ENCODE results near the gene EHMT1. TPM values are rescaled to one million over a fixed set of nuclear protein-coding genes. Genes with fewer than 3 reads are reported as not detected.
A peak's percentile ranks its signal among the peaks of the same experiment; 100 is the strongest.

The EHMT1 gene
- total and polyA plus RNA-seq, 9 of the 15 experiments (the other 6 are each of a cell fraction or from before 2014, with no cell fraction given), result 2.2 to 76.0 (median 36.4) TPM

DNA sequence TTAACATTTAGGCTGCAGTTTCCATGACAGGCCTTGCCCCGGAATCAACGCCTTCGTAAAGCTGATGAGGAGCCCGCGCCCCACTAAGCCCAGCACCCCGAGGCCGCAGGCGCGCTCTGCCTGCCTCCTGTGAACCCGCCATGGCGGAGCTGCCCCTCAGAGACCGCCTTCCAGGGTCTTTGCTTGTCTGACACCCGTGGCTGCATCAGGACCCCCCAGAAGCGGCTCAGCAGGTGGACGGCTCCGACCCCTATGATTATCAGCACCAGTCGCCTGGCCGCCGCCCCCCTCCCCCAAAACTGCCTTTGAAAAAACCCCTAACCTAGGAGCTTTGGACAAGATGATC is 39.6 kb upstream of the EHMT1 start (continued):
- TF ChIP-seq ZNF217 (CRISPR knock-in tag; IDR thresholded peaks at IDR 0.05) (no peak), SRSF1 (IDR thresholded peaks at IDR 0.05; ENCODE audit: low read depth, low read length) (0 out of 2 replicates have a peak, but pooled peaks have one; percentile 10), RBM14 (IDR thresholded peaks at IDR 0.05; ENCODE audit: borderline replicate concordance, insufficient read depth, low read depth, low read length) (0 out of 2 replicates have a peak, but pooled peaks have one; percentile 4), EGR1 (conservative IDR thresholded peaks at IDR 0.05) (no peak), ZNF354B (CRISPR knock-in tag; IDR thresholded peaks at IDR 0.05) (no peak), EZH2 (IDR thresholded peaks at IDR 0.05; ENCODE audit: borderline replicate concordance, low read depth, low read length) (no peak), RBM25 (IDR thresholded peaks at IDR 0.05; ENCODE audit: low read depth, low read length, severe bottlenecking) (no peak), ZBTB7A (IDR thresholded peaks at IDR 0.05; ENCODE audit: borderline replicate concordance, control insufficient read depth, low read depth, low read length) (0 out of 2 replicates have a peak, but pooled peaks have one; percentile 2), FOXK2 (conservative IDR thresholded peaks at IDR 0.05 in 1 of 2, IDR thresholded peaks at IDR 0.05 in 1 of 2; ENCODE audit: low read depth in 2 of 2) (0 out of 4 replicates have a peak, but pooled peaks of 1 of the 2 experiments have one; percentile 2), ZFX (CRISPR knock-in tag; IDR thresholded peaks at IDR 0.05) (peak; percentile 82; the same call in 1 of the 2 replicates)
- TF ChIP-seq, protein P1, sequence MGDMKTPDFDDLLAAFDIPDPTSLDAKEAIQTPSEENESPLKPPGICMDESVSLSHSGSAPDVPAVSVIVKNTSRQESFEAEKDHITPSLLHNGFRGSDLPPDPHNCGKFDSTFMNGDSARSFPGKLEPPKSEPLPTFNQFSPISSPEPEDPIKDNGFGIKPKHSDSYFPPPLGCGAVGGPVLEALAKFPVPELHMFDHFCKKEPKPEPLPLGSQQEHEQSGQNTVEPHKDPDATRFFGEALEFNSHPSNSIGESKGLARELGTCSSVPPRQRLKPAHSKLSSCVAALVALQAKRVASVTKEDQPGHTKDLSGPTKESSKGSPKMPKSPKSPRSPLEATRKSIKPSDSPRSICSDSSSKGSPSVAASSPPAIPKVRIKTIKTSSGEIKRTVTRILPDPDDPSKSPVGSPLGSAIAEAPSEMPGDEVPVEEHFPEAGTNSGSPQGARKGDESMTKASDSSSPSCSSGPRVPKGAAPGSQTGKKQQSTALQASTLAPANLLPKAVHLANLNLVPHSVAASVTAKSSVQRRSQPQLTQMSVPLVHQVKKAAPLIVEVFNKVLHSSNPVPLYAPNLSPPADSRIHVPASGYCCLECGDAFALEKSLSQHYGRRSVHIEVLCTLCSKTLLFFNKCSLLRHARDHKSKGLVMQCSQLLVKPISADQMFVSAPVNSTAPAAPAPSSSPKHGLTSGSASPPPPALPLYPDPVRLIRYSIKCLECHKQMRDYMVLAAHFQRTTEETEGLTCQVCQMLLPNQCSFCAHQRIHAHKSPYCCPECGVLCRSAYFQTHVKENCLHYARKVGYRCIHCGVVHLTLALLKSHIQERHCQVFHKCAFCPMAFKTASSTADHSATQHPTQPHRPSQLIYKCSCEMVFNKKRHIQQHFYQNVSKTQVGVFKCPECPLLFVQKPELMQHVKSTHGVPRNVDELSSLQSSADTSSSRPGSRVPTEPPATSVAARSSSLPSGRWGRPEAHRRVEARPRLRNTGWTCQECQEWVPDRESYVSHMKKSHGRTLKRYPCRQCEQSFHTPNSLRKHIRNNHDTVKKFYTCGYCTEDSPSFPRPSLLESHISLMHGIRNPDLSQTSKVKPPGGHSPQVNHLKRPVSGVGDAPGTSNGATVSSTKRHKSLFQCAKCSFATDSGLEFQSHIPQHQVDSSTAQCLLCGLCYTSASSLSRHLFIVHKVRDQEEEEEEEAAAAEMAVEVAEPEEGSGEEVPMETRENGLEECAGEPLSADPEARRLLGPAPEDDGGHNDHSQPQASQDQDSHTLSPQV (IDR thresholded peaks at IDR 0.05), result 0 out of 2 replicates have a peak, but pooled peaks have one; percentile 8
